HG03025 (cell line): ENCODE results near the gene STARD6.
A peak's percentile ranks its signal among the peaks of the same experiment; 100 is the strongest.
"Not testable (repeated sequence)": the region's sequence is repeated elsewhere in the genome, so short reads cannot be mapped to it uniquely, and the experiment has no call there.

ENCODE experiments used
- ATAC-seq: cut with Tn5 transposase; IDR thresholded peaks from one replicate; pipeline ENCODE4 v1.9.1; 2021; ENCODE audit warnings: mild to moderate bottlenecking, moderate library complexity; ENCODE audit not compliant: unreplicated experiment, low FRiP score

The STARD6 gene

DNA sequence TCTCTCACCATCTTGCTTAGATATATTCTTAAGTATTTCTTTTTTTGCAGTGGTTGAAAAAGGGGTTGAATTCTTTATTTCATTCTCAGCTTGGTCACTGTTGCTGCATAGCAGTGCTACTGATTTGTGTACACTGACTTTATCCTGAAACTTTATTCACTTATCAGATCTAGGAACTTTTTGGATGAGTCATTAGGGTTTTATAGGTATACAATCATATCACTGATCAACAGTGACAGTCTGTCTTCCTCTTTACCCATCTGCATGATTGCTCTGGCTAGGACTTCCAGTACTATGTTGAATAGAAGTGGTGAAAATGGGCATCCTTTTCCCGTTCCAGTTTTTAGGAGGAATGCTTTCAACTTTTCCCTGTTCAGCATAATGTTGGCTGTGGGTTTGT is 6.5 kb downstream of the STARD6 start:
- ATAC-seq, result no peak

DNA sequence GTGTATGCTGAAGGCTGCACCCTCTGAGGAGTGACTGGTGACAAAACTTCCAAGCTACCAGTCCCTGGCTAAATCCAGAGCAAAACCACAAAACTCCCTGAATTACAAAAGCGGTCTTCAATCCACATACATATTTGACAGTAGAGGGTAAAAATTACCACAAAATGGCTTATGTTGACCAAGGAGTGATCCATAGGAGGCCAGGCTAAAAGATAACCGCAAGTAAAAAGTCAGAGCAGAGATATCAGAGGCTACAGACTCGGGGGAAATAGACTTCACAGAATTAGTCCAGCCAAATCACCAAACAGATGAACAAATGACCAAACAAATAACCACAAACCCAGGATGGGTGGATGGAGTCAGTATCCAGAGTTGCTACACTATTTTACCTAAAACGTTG is 19.4 kb downstream of the STARD6 start:
- ATAC-seq, result no peak

DNA sequence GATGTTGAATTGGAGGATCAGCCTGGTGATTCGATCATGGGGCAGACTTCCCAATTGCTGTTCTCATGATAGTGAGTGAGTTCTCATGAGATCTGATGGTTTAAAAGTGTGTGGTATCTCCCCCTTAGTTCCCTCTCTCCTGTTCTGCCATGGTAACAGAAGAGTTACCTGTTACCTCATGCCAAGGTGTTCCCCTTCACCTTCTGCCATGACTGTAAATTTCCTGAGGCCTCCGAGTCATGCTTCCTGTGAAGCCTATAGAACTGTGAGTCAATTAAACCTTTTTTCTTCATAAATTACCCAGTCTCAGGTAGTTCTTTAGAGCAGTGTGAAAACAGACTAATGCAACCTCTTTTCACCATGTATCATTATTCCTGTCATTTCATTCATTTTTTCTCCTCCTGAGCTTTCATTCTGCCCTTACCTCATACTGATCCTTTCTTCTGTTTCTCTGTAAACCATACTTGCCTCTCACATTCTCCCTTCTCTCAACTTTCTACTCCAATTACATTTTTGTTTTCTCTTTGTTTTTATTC is 22.0 kb downstream of the STARD6 start:
- no peak for ATAC-seq

DNA sequence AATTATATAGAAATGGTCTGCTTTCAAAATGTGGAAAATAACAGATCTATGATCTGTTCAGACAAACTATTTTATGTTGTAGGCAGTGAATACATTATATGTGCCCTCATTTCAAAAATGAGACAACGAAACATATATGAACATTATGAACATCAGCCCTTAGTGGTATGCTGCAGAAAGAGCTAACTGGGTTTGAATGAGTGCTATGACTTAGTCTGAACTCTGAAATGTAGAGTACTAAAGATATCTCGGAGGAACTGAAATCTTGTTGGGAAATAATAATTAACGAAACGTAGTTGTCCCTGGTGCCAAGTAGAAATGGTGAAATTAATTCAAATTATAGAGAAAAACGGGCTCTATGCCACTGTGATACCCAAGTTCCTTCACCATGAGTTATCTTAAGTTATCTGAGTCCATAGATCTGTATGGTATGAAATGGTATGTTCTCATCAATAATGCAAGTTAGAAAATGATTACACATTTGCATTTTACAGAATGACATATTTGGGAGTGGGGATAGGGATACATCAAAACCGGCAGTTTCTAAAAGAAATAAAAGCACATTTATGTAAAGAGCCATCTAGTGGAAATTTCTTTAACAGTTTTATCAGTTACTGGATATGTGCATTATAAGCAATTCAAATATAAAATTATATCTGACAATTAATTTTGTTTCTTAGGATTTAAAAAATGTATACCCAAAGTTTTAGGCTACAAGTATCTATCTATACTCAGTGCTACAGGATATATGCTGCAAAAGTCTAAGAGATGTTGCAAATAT is 26.7 kb downstream of the STARD6 start:
- ATAC-seq, result no peak

DNA sequence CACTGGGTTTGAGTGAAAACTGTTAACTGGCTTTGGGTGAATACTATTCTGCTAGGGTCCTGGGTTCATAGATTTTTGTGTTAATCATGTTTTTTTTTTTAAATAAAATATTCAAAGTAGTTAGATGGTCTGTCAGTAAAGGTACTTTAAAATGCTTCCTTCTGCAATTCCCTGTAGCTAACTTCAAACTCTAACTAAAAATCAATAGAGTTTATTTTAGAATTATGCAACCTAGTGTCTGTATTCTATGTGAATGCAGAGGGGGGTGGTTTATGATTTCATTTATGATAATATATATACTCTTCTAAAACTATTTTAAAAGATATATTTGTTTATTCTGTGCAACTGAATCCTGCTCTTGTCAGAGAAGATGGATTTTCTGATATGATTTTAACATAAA is 27.9 kb downstream of the STARD6 start:
- ATAC-seq, result no peak

DNA sequence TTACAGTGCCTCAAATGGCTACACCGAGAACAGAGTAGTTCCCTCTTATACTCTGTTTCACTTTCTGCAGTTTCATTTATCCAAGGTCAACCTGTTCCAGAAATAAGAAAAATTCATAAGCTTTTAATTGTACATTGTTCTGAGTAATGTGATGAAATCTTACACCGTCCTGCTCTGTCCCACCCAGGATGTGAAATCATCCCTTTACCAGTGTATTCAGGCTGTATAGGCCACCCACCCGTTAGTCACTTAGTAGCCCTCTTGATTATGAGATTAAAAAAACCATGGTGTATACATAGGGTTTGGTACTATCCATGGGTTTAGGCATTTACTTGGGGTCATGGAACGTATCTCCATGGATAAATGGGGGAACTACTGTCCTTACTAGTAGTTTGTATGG is 29.8 kb downstream of the STARD6 start:
- ATAC-seq, result no peak

DNA sequence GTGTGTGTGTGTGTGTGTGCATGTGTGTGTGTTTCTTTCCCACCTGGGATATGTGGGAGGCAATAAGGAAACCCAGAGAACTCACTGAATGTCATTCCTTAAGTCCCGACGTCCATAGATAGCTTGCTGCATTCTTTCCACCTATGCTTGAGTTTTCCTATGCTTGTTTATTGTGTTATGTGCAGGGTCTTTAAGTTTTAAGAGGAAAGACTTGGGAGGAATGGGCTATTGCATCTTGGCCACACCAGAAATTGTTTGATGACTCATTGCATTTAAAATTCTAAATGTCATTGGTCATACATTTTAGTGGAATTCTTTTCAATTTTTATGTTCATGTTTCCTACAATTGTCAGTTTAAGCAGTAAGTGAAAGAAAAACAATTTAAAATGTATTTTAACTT is 33.7 kb downstream of the STARD6 start:
- ATAC-seq, result no peak

DNA sequence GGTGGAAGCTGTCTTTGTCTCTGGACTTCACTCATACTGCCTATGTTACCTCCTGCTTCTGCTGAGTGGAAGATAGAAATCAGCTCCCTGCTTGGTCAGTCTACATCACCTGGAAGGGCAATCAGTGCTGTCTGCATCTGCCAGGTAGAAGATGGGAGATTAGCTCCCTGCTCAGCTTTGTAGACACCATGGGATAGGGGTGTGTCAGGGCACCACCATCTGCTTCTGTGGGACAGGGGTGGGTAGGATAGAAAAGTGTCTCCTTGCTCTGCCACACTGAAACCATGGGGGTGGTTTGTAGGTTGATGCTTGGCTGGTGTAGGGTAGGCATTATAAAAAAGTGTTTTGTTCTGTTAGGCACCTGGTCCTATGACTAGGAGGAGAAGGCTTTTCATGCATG is 34.1 kb downstream of the STARD6 start:
- ATAC-seq, result no peak

DNA sequence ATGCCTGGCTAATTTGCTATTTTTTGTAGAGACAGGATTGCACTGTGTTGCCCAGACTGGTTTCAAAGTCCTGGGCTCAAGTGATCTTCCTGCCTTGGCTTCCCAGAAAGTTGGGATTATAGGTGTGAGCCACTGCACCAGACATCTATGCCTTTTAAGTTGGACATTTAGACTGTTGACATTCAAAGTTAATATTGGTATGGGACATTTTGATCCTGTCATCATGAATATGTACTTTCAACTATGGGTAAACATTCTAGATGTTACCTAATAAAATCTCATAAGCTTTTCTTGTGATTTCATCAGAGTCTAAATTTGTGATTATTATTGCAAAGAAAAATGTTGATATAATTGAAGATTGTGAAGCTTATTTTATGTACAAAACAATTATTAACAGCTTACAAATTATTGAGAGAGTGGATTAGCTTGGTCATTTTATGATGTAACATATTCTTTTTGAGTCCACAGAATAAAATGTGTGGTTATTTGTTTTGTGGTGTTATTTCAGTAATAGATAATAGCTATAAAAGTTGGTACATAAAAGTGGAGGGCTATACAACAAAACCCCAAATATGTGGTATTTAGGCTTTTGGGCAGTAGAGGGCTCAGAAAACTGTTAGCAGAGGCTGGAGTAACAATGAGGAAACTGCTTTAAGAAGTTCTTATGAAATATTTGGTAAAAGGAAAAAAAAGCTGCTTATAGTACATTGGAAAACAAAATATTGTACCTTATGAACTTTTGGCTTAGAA is 41.4 kb downstream of the STARD6 start:
- no peak for ATAC-seq

DNA sequence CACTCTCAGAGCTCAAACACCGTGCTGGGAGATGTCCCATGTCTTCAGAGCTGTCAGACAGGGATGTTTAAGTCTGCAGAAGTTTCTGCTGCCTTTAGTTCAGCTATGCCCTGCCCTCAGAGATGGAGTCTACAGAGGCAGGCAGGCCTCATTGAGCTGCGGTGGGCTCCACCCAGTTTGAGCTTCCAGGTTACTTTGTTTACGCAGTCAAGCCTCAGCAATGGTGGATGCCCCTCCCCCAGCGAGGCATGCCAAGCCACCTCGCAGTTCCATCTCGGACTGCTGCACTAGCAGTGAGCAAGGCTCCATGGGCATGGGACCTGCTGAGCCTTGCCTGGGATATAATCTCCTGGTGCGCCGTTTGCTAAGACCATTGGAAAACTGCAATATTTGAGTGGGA is 48.1 kb downstream of the STARD6 start:
- not testable (repeated sequence) for ATAC-seq

DNA sequence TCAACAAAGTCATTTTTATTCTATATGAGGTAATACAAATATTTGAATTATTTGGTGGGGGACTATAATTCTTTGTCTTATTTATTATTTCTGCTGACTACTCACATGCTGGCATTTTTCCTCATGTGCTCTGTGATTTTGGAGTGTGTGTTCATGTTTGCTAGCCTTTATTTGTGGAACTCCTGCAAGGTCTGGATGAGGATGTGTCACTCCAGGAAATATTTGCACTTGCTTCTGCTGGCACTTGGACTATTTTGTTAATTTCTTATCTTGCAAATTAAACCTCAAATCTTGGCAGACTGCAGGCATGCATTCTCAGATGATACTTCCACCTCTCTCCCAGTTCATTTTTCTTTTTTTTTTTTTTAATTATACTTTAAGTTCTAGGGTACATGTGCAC is 54.2 kb downstream of the STARD6 start:
- no peak for ATAC-seq

DNA sequence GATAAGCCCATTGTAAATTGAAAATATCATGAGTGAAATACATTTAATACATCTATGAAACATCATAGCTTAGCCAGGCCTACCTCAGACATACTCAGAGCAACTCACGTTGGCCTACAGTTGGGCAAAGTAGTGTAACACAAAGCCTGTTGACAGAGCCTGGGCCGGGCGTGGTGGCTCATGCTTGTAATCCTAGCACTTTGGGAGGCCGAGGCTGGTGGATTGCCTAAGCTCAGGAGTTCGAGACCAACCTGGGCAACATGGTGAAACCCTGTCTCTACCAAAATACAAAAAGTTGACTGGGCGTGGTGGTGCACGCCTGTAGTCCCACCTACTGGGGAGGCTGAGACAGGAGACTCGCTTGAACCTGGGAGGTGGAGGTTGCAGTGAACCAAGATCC is 58.7 kb downstream of the STARD6 start:
- ATAC-seq, result not testable (repeated sequence)

DNA sequence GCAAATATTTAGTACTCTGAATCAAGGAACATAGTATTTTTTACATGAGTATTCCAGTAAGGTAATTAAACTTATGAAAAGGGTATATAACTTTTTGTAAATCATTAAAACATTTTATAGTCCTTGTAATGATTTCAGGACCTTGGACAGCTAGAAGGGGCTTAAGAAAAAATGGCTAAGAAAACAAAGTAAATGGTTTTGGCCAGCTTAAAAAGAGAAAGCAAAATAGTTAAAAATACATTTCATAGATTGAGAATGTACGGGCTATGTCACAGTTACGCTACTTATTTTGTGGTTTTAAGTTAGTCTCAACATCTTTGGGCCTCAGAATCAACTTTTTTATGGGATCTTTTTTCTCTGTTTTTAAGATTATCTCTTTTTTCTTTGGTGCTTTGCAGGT is 61.6 kb downstream of the STARD6 start:
- ATAC-seq, result no peak

DNA sequence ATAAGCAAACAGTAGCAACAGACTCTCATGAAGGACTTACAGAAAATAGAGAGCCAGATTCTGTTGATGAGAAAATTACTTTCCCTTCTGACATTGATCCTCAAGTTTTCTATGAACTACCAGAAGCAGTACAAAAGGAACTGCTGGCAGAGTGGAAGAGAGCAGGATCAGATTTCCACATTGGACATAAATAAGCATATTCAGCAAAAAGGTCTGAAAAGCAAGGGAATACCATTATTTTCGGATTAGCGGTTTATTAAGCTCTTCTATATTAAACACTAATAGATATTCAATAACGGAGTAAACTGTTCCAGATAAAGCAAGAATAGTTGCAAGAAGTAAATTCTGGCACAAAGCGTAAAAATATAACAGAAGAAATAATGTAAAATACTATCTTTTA is 63.4 kb downstream of the STARD6 start:
- ATAC-seq, result no peak

DNA sequence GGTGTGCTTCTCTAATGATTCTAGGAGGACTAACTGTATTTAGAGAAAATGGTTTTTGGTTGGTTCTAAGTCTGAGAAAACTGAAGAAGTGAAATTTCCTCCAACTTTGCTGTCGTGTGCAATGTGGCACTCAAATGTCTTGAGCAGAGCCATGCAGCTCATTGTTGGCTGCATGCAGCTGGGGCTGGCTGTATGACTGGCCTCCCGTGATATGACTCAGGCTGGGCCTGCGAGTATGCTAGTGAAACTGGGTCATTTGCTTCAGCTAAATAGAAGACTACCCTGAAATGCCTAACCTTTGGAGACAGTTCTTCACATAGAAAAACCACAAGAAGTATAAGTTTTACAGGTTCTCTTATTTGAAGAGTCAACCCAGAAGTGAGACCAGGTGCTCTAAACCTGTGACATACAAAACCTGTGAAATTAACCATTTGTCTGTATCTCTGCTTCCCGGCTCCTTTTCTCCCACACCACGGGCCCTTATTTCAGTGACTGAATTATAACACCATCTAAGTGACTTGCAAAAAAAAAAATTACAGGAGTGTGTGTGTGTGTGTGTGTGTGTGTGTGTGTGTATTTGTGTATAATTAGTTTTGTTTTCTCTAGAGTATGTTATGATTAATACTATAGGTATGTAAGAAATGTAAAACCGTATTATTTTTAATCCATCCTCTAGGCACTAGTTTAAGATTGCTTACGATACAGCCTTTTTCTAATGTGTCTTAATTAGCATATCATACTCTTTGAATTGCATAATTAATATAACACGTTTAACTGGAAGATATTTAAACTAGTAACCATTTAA is 72.5 kb downstream of the STARD6 start:
- ATAC-seq, result peak; percentile 100

DNA sequence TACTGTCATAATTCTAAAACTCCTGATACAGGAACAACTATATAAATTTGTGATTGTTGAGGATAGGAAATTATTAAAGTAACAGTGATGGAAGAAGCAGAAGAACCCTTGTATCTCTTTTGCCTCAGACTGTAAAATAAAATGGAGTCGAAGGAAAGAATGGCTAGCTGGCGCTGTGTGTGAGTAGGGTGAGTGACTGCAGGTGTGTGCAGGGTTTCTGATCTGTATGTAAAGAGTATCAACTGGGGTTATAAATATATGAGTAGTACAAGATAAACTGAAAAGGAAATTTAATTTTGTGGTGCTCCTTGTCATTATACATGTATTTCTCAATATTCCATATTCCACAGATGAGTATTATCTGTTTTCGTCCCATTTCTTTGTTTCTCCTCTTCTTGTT is 73.1 kb downstream of the STARD6 start:
- ATAC-seq, result peak; percentile 49

DNA sequence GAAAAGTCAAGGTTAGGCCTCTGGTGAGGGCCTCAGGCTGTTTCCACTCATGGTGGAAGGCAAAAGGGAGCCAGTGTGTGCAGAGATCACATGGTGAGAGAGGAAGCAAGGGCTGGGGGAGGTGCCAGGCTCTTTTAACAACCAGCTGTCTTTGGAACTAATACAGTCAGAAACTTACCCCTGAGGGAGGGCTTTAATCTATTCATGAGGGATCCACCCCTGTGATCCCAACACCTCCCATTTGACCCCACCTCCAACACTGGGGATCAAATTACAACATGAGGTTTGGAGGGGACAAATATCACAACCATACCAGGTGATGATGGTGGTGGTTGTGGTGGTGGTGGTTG is 77.5 kb downstream of the STARD6 start:
- ATAC-seq, result no peak

DNA sequence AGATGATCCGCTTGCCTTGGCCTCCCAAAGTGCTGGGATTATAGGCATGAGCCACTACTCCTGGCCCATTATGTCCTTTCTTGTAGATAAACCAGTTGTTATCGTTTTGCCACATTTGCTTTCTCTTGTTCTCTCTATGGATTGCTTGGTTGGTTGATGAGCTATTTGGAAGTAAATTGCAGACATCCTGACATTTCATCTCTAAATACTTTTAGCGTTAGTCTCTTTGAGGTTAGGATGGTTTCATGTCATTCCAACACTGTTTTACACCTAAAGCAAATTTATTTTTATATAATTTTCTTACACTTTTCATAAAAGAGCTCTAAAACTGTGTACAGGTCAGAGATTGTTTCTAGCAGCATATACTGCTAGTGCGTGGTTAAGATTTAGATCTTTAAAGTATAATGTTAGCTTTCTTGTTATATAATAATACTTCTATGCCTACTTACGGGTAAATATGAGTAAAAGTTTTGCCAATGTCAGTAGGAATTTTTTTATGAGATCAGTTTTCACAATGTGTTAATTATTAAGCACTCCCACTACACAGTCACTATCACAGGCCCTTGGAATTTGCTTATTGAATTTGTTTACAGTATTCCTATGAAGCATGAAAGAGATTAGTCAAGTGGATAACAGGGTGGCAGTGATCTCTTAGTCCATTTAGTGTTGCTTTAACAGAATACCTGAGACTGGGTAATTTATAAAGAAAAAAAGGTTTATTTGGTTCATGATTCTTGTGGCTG is 78.0 kb downstream of the STARD6 start:
- no peak for ATAC-seq

DNA sequence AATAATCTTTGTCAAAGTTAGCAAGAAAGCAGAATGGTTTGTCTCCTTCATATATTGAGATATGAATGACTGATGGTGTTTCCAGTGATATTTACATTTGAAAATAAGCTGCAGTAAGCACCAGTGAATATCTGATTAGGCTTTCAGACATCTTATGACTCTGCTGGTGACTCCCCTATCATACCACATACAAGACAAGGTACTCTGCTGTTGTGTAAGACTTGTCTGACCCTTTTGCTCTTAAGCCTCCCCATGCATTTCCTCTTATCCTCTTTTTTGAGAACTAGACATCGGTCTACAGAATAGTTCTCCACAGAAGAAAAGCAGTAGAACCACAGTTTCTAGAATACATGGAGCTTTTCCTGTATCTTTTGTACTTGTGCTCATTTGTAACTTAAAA is 79.0 kb downstream of the STARD6 start:
- ATAC-seq, result no peak

DNA sequence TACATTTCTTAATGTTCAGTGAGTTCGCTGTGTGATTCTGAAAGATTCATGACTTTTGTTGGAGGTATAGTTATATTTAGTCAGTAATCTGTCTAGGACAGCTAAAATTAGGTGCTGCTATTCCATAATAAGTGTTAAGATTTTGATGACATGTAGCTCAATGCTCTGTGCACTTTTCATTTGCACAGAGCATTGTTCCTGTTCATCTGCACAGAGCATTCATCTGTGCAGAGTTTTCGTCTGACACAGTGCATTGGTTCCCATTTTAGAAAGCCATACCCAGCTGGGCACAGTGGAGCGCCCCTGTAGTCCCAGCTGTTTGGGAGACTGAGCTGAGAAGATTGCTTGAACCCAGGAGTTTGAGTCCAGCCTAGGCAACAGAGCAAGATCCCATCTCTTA is 79.8 kb downstream of the STARD6 start:
- no peak for ATAC-seq
